Measurements from ENCODE around the gene IDI2. TPM values are rescaled to one million over a fixed set of nuclear protein-coding genes. Genes with fewer than 3 reads are reported as not detected.

Gene IDI2
- total RNA-seq, 4 donors from 2014 or later = not detected

GRCh38 chr10:1006573-1006972 is 19.1 kb downstream of the IDI2 start:
- no peak overlapping the region for H3K4me3 ChIP-seq
- H3K9me3 ChIP-seq = peaks cover 0 to 9% (median 0%) of the 10 kb centered on the region in 4 donors
- H3K4me1 ChIP-seq = no peaks in the 10 kb centered on the region
- H3K27ac ChIP-seq = no peak overlapping the region
- DNase-seq = no peak
- H3K27me3 ChIP-seq = no peaks in the 10 kb centered on the region
- TF ChIP-seq POLR2A (IDR thresholded peaks at IDR 0.05) = no peak
- no peak for TF ChIP-seq CTCF (IDR thresholded peaks at IDR 0.05)
- H3K36me3 ChIP-seq = peaks cover 0 to 100% (median 5%) of the 10 kb centered on the region in 3 donors

GRCh38 chr10:1003884-1004670 is 21.6 kb downstream of the IDI2 start:
- DNase-seq = no peak
- peaks cover 0 to 98% (median 5%) of the 10 kb centered on the region in 3 donors for H3K36me3 ChIP-seq
- H3K4me3 ChIP-seq = no peak overlapping the region
- H3K4me1 ChIP-seq = no peaks in the 10 kb centered on the region
- no peak overlapping the region for H3K27ac ChIP-seq
- no peaks in the 10 kb centered on the region for H3K27me3 ChIP-seq
- peaks cover 0 to 9% (median 0%) of the 10 kb centered on the region in 4 donors for H3K9me3 ChIP-seq
- no peak for TF ChIP-seq POLR2A (IDR thresholded peaks at IDR 0.05)
- no peak for TF ChIP-seq CTCF (IDR thresholded peaks at IDR 0.05)

GRCh38 chr10:1002425-1003006 is 23.1 kb downstream of the IDI2 start:
- TF ChIP-seq POLR2A (IDR thresholded peaks at IDR 0.05) (no peak), CTCF (IDR thresholded peaks at IDR 0.05) (no peak)
- no peak for DNase-seq
- H3K9me3 ChIP-seq = peaks cover 0 to 9% (median 0%) of the 10 kb centered on the region in 4 donors
- no peak overlapping the region for H3K4me3 ChIP-seq
- H3K27ac ChIP-seq = no peak overlapping the region
- H3K36me3 ChIP-seq = peaks cover 0 to 98% (median 5%) of the 10 kb centered on the region in 3 donors
- no peaks in the 10 kb centered on the region for H3K4me1 ChIP-seq
- no peaks in the 10 kb centered on the region for H3K27me3 ChIP-seq

- TF ChIP-seq POLR2A (IDR thresholded peaks at IDR 0.05) (no peak), CTCF (IDR thresholded peaks at IDR 0.05) (no peak)
- Histone ChIP-seq H3K27ac (no peak overlapping the region), H3K9me3 (peaks cover 0 to 5% (median 0%) of the 10 kb centered on the region in 4 donors), H3K4me3 (no peak overlapping the region), H3K4me1 (no peaks in the 10 kb centered on the region), H3K27me3 (no peaks in the 10 kb centered on the region), H3K36me3 (peaks cover 0 to 95% (median 0%) of the 10 kb centered on the region in 3 donors)
- no peak for DNase-seq
These were observed 28.2 kb downstream of the IDI2 start for GRCh38 chr10:997266-998022.

GRCh38 chr10:996031-996430 is 29.6 kb downstream of the IDI2 start:
- H3K4me3 ChIP-seq = no peak overlapping the region
- no peaks in the 10 kb centered on the region for H3K27me3 ChIP-seq
- H3K9me3 ChIP-seq = no peaks in the 10 kb centered on the region
- H3K36me3 ChIP-seq = peaks cover 0 to 81% (median 0%) of the 10 kb centered on the region in 3 donors
- no peaks in the 10 kb centered on the region for H3K4me1 ChIP-seq
- DNase-seq = no peak
- no peak overlapping the region for H3K27ac ChIP-seq
- no peak for TF ChIP-seq POLR2A (IDR thresholded peaks at IDR 0.05)
- no peak for TF ChIP-seq CTCF (IDR thresholded peaks at IDR 0.05)

All from Peyer's patch (tissue), 4 donors.